ENCODE results near the gene TOX2.

DNA sequence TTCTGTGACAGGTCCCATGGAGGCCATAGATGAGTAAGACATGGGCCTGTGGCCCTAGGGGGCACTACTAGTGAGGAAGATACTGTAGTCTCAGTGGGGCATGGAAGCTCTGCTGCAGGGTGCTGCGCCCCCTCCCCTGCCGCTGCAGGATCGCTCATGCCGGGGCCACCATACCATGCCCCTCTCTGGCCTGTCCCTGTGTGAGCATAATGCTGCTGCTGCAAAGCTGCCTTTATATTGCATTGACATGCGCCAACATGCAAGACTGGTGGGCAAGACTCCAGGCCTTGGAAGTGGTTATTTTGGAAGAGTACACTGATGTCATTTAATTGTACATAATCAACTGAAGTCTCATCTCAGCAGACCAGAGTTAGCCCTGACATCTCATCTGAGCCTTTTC, 60.0 kb downstream of the TOX2 start:
- no peak for TF ChIP-seq POLR2A (IDR thresholded peaks at IDR 0.05; ENCODE audit: extremely low read depth, insufficient read length)
- TF ChIP-seq, protein P1, sequence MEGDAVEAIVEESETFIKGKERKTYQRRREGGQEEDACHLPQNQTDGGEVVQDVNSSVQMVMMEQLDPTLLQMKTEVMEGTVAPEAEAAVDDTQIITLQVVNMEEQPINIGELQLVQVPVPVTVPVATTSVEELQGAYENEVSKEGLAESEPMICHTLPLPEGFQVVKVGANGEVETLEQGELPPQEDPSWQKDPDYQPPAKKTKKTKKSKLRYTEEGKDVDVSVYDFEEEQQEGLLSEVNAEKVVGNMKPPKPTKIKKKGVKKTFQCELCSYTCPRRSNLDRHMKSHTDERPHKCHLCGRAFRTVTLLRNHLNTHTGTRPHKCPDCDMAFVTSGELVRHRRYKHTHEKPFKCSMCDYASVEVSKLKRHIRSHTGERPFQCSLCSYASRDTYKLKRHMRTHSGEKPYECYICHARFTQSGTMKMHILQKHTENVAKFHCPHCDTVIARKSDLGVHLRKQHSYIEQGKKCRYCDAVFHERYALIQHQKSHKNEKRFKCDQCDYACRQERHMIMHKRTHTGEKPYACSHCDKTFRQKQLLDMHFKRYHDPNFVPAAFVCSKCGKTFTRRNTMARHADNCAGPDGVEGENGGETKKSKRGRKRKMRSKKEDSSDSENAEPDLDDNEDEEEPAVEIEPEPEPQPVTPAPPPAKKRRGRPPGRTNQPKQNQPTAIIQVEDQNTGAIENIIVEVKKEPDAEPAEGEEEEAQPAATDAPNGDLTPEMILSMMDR (IDR thresholded peaks at IDR 0.05; ENCODE audit: low read depth, low read length), result no peak
- TF ChIP-seq, protein P2, sequence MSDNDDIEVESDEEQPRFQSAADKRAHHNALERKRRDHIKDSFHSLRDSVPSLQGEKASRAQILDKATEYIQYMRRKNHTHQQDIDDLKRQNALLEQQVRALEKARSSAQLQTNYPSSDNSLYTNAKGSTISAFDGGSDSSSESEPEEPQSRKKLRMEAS (IDR thresholded peaks at IDR 0.05; ENCODE audit: low read depth, low read length), result no peak
